GM19452 (cell line): ENCODE results near the gene FAM131C.

Experiments
- ATAC-seq: cut with Tn5 transposase; IDR thresholded peaks from one replicate; pipeline ENCODE4 v1.9.1; 2021; ENCODE audit not compliant: unreplicated experiment

Gene FAM131C, protein sequence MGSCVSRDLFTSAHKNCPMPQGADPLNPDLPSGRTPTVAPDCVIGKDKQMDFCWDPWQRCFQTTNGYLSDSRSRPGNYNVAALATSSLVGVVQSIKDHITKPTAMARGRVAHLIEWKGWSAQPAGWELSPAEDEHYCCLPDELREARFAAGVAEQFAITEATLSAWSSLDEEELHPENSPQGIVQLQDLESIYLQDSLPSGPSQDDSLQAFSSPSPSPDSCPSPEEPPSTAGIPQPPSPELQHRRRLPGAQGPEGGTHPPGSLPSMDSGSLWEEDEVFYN

DNA sequence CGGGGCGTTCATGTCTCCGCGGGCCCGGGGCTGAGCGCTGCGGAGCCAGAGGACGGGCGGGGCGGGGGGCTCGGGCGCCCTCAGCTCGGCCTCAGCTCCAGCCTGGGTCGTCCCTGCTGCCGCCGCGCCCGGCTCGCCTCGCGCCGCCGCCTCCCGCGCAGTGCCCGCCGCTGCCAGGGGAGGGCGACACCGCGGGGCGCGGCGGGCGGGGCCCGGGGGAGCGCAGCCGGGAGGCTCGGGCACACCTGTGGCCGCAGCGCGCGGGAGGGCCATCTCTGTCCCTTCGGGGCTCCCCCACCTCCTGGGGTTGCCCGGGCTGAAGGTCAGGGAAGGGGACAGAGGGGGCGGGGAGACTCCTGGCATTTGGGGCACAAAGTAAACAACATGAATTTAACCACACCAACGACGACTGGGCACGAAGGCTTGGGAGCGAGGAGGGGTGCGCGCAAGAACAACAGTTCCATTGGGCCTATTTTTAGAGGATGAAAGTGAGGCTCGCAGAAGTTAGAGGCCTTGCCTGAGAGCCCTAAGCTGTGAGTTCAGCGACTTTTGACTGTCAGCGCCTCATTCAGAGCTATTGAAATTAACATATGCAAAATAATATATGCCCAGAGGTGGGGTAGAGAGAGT is at the start of gene FAM131C:
TSS of gene FAM131C (minus strand) at position 162 of the 630 bp plus-strand sequence. CDS start 209 bp downstream, outside the sequence.
- no peak for ATAC-seq

DNA sequence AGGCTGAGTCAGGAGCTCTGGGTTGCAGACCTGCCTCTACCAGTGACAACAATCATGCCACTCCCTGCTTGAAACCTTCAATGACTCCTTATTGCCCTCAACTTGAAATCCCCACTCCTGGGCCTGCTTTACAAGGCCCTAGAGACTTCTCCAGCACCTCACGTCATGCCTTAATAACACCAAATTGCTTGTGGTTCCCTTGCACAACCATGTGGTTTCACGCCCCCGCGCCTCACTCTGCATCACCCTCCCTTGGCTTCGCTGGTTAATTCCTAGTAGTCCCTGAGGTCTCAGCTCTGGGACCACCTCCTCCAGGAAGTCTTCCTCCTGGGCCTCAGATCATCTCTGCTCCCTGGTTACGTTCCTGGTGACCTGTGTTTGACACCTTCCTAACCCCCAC is 49.5 kb upstream of the FAM131C start:
- no peak for ATAC-seq

DNA sequence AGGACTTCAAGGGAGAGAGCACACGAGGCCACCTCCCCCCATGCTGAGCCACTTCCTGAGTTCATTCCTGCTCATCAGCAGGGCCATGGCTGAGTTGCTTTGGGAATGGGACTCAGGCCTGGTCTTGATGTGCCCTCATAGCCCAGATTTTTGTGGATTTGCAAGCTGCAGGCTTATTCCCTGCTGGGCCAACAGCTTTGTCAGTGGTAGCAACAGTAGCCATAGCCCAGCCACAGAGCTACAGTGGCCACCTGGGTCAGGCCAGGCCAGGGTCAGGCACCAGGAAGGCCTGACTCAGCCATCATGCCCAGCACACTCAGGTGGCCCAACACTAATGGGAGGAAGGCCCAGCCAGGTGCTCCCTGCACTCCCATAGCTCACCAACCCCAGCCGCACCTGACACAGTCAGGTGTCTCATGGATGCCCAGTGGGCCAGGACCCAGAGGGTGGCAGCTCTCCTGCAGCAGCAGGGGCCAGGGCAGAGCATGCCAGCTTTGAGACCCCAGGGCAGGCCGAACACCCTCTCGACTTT is 49.0 kb upstream of the FAM131C start:
- ATAC-seq: no peak

DNA sequence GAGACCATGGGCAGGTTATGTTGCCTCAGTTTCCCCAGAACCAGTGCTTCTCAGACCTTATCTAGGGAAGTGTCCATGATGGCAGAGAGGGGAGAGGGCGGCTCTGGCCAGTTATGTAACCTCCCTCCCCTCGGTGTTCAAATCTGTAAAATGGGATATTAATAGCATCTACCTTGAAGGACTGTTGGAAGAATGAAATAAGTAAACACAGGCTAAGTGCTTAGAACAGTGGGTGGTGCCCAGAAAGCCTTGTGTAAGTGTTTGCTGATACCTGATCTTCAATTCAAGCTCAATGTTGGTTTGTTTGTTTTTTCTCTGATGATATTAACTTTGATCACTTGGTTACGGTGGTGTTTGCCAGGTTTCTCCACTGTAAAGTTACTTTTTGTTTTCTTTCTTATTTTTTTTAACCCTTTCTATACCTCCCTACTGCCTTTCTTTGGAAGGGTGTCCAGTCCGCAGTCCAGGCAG is 47.5 kb upstream of the FAM131C start:
- ATAC-seq: no peak

DNA sequence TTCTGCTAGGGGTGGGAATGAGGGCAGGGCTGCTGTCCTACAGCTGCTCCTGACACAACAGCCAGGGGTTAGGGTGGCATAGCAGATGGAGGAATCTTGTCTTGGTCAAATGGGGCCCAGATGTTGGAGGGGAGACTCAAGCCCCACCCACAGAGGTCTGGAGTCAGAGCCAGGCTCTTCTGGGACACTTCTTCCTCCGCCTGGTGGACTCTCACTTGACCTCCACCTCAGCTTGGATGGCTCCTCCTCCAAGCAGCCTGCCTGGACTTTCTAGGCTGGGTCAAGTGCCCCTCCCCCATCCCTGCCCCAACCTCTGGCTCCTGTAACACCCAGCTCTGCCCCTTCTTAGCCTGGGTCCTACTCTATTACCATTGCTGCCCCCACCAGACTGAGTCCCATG is 47.0 kb upstream of the FAM131C start:
- ATAC-seq: no peak

DNA sequence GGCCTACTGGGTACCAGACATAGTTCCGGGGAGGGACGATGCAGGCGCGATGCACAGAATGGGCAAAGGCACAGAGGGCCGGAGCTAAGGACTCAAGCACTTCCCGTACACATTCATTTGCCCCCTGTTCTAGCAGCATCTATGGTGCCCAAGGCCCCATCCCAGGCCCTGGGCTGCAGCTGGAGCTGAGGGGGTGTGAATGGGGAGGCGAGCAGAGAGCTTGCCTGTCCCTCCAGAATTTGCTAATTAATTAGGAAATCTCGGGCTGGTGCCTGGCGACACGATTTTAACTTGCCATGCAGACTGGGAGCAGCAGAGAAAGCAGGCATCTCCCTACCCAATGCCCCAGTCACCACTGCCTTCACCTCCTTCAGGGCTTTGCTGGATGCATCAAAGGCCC is 46.5 kb upstream of the FAM131C start:
- no peak for ATAC-seq

DNA sequence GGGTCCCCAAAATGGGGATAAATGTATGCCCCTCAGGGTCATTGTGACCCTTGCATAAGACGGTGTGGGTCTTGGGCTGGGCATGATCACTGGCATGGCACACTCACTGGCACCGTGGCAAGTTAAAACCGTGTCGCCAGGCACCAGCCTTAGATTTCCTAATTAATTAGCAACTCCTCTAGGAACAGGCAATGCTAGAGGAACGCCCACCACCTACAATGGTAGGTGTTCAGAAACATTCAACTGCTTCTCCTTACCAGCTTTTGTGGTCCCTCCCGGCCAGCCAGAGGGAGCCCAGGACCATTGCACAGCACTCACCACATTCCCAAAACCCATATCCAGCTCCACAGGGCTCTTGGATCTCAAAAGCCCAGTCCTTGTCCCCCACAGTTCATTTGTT is 46.1 kb upstream of the FAM131C start:
- no peak for ATAC-seq

DNA sequence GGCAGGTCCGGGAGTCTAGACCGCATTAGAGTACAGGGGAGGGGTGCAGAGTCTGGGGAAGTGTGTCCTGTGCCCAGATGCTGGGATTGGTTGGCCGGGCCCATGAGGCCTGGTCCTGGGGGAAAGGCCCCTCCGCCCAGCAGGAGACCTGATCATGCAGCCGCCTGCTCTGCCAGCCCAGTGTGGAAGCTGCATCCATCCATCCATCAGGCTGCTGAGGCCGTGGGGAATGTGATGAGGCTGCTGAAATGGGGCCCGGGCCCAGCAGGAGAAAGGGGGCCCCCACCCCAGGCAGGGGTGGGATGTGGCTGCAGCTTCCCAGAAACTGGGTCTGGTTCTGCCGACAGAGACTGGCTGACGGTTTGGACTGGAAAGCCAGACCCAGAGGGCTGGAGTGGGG is 45.3 kb upstream of the FAM131C start:
- ATAC-seq: no peak

DNA sequence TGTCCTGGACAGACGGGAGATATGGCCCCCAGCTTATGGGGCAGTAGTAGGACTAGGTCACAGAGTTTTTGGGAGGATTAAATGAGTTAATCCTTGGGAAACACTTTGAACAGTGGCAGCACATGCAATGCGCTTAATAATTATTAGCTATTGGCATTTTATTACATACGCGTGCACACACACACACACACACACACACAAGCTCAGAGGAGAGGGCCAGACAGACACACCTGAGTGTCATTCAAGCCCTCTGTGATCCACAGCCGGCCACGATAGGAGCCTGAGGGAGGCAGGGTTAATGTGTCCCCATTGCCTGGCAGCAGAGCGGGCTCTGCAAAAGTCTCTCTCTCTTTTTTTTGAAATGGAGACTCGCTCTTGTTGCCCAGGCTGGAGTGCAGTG is 44.5 kb upstream of the FAM131C start:
- no peak for ATAC-seq

DNA sequence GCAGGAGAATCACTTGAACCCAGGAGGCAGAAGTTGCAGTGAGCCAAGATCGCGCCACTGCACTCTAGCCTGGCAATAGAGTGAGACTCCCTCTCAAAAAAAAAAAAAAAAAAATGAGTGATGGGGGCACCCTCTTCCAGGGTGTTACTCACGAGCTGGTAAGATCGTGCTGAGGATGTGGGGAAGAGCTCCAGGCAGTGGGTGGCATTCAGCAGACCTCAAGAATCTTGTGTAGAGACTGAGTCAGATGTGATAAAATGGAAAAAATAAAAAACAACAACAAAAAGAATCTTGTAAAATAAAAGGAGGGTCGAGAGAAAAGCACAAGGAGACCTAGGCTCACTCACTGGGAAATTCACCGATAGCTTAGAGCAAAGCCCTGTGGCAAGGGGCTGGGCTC is 43.9 kb upstream of the FAM131C start:
- no peak for ATAC-seq

DNA sequence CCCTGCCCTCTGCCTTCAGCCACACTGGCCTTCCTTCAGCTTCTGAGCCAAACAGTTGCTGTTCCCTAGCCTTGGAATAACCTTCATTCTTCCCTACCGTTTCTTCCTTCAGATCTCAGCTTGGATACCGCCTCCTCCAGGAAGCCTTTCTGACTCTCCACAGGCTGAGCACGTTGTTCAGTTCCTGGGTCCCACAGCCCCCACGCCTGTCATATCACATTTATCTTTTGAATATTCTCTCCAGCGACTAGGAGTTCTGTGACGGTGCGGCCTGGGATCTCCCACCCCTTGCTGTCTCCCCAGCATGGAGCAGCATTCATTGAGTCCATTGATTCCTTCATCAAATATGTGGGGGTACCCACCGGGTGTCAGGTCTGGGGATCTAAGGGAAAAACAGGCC is 43.2 kb upstream of the FAM131C start:
- no peak for ATAC-seq

DNA sequence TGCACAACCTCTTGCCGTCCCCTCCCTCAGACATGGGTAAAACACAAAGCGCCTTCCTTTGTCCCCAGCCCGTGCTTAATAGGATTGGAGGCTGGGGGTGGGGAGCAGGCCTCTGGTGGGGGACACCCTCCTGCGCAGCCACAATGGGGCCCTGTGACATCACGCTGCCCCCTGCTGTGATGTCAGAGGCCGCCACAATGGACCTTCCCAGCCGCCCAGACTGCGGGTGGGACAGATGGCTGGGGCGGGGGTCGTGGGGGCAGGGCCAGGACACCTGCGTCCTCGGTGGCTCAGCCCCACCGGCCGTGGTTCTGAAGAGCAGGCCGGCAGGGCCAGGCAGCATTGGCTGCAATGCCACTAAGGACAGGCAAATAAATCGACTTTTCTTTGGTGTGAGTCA is 42.6 kb upstream of the FAM131C start:
- no peak for ATAC-seq

DNA sequence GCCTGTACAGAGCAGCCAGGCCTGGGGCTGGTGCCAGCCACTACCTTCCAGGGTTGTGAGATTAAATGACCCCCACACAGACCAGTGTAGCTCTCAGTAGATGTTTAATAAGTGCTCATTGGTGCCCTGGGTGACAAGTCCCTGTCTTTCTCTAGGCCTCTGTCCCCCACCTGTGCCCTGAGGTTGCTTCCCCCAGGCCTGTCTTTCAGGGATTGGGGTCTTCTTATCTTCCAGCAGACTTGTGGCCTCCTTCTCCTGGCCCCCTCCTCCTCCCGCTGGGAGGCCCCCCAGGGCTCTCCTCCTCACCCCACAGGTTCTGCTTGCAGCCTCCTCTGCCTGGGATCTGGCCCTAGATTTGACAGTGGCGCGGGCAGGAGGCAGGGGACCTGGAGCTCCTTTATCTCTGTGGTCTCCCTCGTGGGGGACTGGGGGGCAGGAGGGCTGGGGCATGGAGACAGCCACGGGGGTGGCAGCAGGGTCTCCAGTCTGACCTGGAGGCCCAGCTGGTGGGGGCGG is 42.1 kb upstream of the FAM131C start:
- ATAC-seq: no peak

DNA sequence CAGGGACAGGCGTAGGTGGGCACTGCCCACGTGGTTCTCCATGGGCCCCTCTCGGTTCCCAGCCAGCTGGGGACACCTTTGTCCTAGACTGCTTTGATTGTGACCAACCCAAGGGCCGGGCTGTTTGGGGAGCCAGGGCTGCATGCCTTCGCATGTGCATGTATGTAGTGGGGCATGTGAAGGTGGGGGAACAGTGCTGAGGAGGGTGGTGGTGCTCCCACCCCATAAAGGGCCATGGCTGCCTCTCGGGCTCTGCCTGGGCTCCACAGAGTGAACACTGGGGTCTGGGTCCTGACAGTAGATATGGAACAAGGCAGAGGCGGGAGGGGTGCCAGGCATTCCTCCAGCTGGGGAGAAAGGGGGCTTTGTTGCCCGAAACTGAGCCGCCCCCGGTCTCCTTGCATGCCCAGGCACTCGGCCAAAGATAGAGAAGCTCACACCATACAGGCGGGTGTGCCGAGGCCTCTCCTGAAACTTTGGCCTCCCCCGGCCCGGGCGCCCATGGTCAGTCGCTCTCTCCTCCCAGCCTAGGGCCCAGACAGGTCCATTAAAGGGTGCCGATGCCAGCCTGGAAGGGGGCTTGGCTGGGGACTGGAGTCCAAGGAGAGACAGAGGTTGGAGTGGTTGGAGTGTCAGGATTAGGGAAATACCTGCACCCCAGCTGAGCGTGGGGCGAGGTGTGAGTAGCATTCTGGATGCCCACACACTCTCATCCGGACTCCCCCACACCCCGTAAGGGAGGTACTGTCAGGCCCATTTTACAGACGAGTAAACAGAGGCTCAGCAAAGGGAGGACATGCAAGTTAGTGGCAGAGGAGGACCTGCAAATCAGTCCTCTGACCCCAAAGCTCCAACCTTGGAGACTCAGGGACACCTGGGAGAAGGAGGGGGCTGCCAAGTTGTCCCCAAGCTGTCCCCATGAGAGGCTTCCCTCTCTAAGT is 41.3 kb upstream of the FAM131C start:
- no peak for ATAC-seq

DNA sequence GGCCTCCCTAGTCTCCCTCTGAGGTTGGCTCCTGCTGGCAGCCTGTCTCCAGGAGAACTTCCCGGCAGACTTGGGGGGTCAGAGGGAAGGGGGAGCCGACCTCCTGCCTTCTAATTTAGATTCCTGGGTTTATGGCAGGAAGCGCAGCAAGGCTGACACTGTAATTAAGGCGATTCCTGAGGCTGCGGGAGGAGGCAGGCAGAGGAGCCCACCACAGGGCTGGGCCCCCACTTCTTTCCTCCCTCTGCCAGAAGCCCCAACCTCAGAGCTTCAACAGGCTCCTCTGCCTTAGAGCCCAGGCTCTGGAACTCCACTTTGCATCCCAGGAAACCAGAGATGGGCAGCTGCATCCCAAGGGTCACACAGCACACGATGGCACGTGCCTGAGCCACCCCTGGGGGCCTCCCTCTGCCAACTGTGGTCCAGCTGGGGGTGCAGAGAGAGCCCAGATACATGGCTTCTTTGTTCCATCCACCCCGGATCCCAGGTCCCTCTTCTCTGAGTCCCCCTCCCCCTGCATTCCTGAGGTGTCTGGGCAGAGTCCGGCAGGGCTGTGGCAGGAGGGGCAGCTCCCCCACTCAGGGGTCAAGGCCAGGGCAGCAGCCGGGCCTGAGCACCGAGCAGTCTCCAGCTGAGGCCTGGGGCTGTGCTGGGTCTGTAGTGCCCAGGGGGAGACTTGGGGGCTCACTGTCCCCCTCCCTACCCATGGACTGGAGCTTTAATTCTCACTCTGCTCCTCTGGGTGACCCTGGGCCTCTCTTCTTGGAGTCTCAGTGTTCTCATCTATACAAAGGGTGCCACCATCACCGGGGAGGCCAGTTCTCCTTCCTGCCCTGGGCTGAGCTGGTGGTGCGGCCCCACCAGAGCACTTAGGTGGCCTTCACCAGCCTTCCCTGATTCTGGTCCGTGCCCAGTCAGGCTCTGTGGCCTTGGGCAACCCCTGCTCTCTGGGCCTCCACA is 39.4 kb upstream of the FAM131C start:
- ATAC-seq: no peak

DNA sequence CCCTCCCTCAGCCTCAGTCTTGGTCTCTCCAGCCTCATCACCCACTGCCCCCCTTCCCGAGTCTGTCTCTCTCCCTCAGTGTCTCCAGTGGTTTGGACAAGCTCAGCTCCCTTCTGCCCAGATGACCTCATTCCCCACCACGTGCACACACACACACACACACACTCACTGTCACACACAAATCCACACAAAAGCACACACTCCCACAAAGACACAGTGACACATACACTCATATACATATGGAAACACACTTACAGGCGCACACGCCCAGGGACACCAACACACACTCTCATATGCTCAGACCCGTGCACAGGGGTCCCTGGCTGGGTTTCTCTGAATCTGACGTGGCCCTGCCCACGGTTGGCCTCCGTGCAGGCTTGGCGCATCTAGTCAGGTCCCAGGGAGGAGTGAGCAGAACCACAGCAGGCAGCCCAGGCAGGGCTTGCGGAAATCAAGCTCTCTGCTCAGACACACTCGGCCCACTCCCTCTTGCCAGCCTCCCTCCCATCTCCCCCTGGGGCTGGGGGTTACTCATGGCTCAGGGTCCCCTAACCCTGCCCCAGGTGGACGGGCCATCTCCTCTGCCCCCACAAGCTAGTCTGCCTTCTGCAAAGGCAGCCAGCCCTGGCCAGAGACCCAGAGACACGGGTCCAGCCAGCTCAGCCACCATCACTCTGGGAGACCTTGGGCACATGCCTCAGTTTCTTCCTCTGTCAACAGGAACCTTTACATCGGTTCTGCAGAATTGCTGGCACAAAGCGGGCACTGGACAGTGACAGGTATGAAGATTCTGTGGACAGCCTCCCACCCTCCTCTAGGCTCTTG is 38.5 kb upstream of the FAM131C start:
- no peak for ATAC-seq

DNA sequence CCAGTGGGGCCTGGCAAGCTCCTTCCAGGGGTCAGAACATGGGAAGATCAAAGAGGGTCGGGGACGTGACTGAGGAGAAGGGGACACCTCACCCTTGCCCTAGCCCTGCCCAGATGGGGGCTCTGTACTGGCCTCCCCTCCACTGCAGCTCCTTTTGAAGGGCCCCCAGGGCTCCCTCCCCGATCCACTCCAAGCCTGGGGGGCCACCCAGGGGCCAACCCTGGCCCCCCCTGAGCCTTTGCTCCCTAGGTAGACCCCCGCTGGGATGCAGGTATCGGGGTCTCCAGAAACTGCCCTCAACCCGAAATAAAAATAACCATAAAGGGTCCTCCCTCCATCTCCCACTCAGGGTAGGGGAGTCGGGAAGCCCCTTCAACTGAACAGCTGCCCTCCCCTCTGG is 37.4 kb upstream of the FAM131C start:
- no peak for ATAC-seq

DNA sequence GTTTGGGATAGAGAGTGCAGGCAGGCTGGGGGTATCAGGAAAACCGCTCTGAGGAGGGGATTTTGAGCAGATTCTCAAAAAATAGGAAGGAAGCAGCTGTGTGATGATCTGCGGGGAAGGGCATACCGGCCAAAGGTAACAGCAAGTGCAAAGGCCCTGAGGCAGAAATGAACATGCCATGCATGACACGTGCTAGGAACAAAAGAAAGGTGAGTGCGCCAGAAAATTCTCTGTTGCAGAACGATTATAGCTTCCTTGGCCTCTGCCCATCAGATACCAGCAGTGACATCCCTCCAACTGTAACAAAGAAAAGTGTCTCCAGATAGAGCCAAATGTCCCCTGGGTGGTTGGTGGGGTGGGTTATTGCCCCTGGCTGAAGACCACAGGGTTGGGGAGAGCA is 37.0 kb upstream of the FAM131C start:
- no peak for ATAC-seq

DNA sequence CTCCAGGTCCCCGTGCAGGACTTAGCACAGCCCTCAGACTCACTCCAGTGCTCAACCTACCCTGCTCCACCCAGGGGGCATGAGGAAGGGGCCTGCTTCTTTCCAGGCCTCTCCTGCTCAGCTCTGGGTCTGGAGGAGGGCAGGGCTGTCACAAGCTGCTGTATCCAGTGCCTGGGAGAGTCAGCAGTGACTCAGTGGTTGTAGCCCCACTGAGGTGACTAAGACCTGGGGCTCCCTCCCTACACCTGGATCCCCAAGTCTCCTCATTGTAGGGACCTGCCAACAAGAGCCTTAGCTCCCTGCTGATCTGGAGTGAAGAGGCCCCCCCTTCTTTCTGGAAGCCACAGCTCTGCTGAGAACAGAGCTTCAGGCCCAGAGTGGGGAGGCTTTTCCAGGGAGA is 36.1 kb upstream of the FAM131C start:
- no peak for ATAC-seq
